Smooth muscle cell (in vitro differentiated cells): ENCODE data around the gene RASL12. TPM values are rescaled to one million over a fixed set of nuclear protein-coding genes. Genes with fewer than 3 reads are reported as not detected.

ENCODE experiments used
- DNase-seq: peaks from one replicate; lab custom pipeline; 2025; ENCODE audit not compliant: unreplicated experiment; lab: John Stamatoyannopoulos, UW
- H2AFZ ChIP-seq: fragments of 200-600 bp; sonication (generic); 2 replicates; pipeline ENCODE4 v1.6.0; 2016; ENCODE audit warnings: antibody characterized with exemption, low read depth, mild to moderate bottlenecking
- H3F3A ChIP-seq: fragments of 200-600 bp; sonication (generic); 2 replicates; pipeline ENCODE4 v1.6.0; 2017; ENCODE audit warnings: antibody characterized with exemption, low read depth
- H3K27ac ChIP-seq: fragments of 200-600 bp; sonication (generic); 2 replicates; pipeline ENCODE4 v1.5.1; 2016; ENCODE audit warnings: low read depth, mild to moderate bottlenecking
- H3K27me3 ChIP-seq: fragments of 200-600 bp; sonication (generic); 2 replicates; pipeline ENCODE4 v1.6.1; 2016; ENCODE audit warnings: low read depth, mild to moderate bottlenecking
- H3K36me3 ChIP-seq: fragments of 200-600 bp; sonication (generic); 2 replicates; pipeline ENCODE4 v1.5.1; 2016; ENCODE audit warnings: low read depth
- H3K4me1 ChIP-seq: fragments of 200-600 bp; sonication (generic); 2 replicates; pipeline ENCODE4 v1.5.1; 2016; ENCODE audit warnings: low read depth
- H3K4me2 ChIP-seq: fragments of 200-600 bp; sonication (generic); 2 replicates; pipeline ENCODE4 v1.6.0; 2016; ENCODE audit warnings: mild to moderate bottlenecking
- H3K4me3 ChIP-seq: fragments of 200-600 bp; sonication (generic); 2 replicates; pipeline ENCODE4 v1.5.1; 2016; ENCODE audit warnings: mild to moderate bottlenecking
- H3K79me2 ChIP-seq: fragments of 200-600 bp; sonication (generic); 2 replicates; pipeline ENCODE4 v1.6.0; 2016; ENCODE audit warnings: low read depth, mild to moderate bottlenecking
- H3K9ac ChIP-seq: fragments of 200-600 bp; sonication (generic); 2 replicates; pipeline ENCODE4 v1.6.0; 2016; ENCODE audit warnings: low read depth
- H3K9me3 ChIP-seq: fragments of 200-600 bp; sonication (generic); replicated peaks from 2 replicates; pipeline ENCODE4 v1.5.1; 2016; ENCODE audit warnings: low read depth
- H4K20me1 ChIP-seq: fragments of 200-600 bp; sonication (generic); 2 replicates; pipeline ENCODE4 v1.6.0; 2016; ENCODE audit warnings: low read depth
- WGBS: methylation state at CpG from one replicate; pipeline ENCODE4 v1.1.7; 2016; ENCODE audit warnings: low lambda C conversion rate; 5-methylcytosine and 5-hydroxymethylcytosine counted together
- polyA plus RNA-seq: library from polyadenylated mRNA; unstranded; fragments of >200 nt; fragmentation: Nextera tagmentation; extraction: Ambion mirVana; gene quantifications from 2 replicates; pipeline ENCODE4 v1.2.1, GENCODE V29; 2016
- total RNA-seq: library from RNA; depleted of rRNA; stranded (reverse); fragments of >200 nt; gene quantifications from 2 replicates; pipeline ENCODE4 v1.2.3, GENCODE V29; 2014
- TF ChIP-seq, protein P1 (sequence below): fragments of 200-600 bp; sonication (generic); IDR thresholded peaks from 2 replicates; pipeline ENCODE4 v1.5.1; 2017; ENCODE audit warnings: borderline replicate concordance, mild to moderate bottlenecking, antibody characterized with exemption; ENCODE audit not compliant: insufficient read depth, poor library complexity, severe bottlenecking

The RASL12 gene
- total and polyA plus RNA-seq, 2 experiments from 2014 or later: 8.7 to 14.6 TPM

DNA sequence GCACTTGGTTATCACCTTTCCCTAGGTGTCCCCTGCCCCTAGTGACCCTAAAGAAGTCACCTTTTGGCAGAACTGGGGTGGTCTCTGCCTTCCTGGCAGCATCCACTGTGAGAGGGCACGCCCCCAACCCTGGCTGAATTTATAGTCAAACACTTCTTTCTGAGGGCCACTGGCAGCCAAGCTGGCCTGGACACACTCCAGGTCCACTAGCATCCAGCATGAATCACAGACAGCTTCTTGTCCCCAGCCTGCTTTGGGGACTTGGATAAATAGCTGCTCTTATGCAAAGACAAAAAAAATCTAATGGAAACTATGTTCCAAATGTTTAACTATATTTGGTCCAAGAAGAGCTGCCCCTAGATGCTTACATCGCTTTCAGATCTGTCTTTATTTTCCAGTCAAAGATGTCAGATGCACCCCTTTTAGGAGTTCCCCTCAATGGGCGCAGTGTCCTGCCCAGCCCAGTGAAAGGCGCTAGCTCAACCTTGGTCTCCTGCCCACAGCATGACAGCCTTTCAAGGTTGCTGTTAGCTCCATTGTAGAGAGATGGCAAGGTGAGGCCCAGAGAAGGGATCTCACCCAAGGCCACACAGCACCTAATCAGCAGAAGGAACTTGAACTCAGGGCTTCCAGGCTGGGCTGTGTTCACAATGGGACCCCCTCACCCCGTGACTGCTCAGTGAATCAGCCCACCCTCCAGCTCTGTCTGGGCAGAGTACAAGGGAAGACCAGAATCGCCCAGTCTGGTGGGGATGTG lies 7.0 kb downstream of the RASL12 start:
- no peak for DNase-seq
- Histone ChIP-seq H3K9ac (no peak overlapping the region), H3K27ac (no peak overlapping the region), H3K79me2 (peaks cover 4% of the 10 kb centered on the region), H3K9me3 (no peaks in the 10 kb centered on the region), H3F3A (no peaks in the 10 kb centered on the region), H4K20me1 (peaks cover 8% of the 10 kb centered on the region), H2AFZ (no peak overlapping the region), H3K4me3 (no peak overlapping the region), H3K36me3 (no peaks in the 10 kb centered on the region), H3K27me3 (no peaks in the 10 kb centered on the region), H3K4me2 (no peak overlapping the region), H3K4me1 (peaks cover 7% of the 10 kb centered on the region)
- TF ChIP-seq, protein P1, sequence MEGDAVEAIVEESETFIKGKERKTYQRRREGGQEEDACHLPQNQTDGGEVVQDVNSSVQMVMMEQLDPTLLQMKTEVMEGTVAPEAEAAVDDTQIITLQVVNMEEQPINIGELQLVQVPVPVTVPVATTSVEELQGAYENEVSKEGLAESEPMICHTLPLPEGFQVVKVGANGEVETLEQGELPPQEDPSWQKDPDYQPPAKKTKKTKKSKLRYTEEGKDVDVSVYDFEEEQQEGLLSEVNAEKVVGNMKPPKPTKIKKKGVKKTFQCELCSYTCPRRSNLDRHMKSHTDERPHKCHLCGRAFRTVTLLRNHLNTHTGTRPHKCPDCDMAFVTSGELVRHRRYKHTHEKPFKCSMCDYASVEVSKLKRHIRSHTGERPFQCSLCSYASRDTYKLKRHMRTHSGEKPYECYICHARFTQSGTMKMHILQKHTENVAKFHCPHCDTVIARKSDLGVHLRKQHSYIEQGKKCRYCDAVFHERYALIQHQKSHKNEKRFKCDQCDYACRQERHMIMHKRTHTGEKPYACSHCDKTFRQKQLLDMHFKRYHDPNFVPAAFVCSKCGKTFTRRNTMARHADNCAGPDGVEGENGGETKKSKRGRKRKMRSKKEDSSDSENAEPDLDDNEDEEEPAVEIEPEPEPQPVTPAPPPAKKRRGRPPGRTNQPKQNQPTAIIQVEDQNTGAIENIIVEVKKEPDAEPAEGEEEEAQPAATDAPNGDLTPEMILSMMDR: no peak
- WGBS: 99% methylated on average over 6 of the region's 6 CpGs

DNA sequence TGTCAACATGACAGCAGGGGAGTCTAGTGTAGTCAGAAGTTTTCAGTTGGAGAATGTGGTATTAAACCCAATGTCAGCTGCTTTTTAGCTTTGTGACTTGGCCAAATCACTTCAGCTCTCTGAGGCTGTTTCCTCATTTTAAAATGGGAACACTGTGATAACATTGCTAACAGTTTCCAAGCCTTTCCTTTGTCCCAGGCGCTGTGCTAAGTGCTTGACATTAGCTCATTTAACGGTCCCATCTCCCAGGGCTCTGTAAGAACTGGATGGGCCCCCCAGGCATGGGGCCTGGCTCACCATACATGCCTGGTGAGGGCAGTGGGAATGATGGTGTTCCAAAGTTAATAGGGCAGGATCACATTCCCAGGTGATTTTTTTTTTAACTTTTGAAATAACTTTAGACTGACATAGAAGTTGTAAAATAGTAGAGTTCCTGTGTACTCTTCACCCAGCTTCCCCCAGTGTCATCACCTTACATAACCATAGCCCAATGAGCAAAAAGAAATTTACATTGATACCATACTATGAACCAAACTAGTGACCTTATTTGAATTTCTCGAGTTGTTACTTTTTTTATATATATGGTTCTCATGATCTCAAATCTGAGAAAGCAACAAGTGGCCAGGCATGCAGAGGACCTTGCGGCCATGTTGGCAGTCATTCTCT lies 7.7 kb downstream of the RASL12 start:
- WGBS: 92% methylated on average over 4 of the region's 4 CpGs
- TF ChIP-seq, protein P1: no peak
- no peaks in the 10 kb centered on the region for H3K27me3 ChIP-seq

DNA sequence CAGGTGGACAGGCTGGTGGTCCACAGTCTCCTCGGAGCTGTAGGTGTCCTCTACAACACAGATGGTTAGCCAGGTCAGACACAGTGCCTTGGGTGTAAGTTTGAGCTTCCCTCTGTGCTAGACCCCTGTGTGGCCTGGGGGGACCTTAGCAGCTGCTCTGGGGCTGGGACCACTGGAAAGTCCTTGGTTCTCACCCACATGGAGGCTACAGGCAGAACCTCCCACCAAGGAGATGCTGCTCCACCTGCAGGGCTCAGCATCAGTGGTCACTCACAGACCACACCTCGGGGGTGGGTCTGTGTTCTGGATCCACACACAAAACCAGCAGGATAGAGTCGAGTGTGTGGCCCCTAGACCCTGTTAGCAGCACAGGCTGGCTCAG lies 8.4 kb downstream of the RASL12 start:
- no peaks in the 10 kb centered on the region for H3F3A ChIP-seq
- 88% methylated on average over 3 of the region's 3 CpGs for WGBS
- H3K4me2 ChIP-seq: no peak overlapping the region
- no peak overlapping the region for H3K4me3 ChIP-seq
- H3K36me3 ChIP-seq: no peaks in the 10 kb centered on the region
- H3K9me3 ChIP-seq: no peaks in the 10 kb centered on the region
- DNase-seq: no peak
- TF ChIP-seq, protein P1: no peak
- H2AFZ ChIP-seq: no peak overlapping the region
- no peak overlapping the region for H3K9ac ChIP-seq
- H3K27me3 ChIP-seq: no peaks in the 10 kb centered on the region
- no peak overlapping the region for H3K27ac ChIP-seq
- H3K79me2 ChIP-seq: peaks cover 4% of the 10 kb centered on the region
- H4K20me1 ChIP-seq: peaks cover 4% of the 10 kb centered on the region
- no peaks in the 10 kb centered on the region for H3K4me1 ChIP-seq

More for the DNA sequence above, 7.7 kb downstream of the RASL12 start:
- H3F3A ChIP-seq: no peaks in the 10 kb centered on the region
- H3K9me3 ChIP-seq: no peaks in the 10 kb centered on the region
- no peak overlapping the region for H3K27ac ChIP-seq
- H3K79me2 ChIP-seq: peaks cover 4% of the 10 kb centered on the region
- H3K4me2 ChIP-seq: no peak overlapping the region
- DNase-seq: no peak
- H2AFZ ChIP-seq: no peak overlapping the region
- H3K4me3 ChIP-seq: no peak overlapping the region
- no peaks in the 10 kb centered on the region for H3K4me1 ChIP-seq
- H3K9ac ChIP-seq: no peak overlapping the region
- no peaks in the 10 kb centered on the region for H3K36me3 ChIP-seq
- H4K20me1 ChIP-seq: peaks cover 4% of the 10 kb centered on the region
